IPS-20b (cell line): Measurements from ENCODE around the gene RNF175.

Source experiments
- H3K27ac ChIP-seq: one replicate; pipeline ENCODE4 v1.5.1; 2013; ENCODE audit warnings: low read length
- H3K27me3 ChIP-seq: 2 replicates; pipeline ENCODE4 v1.6.1; 2013; ENCODE audit warnings: mild to moderate bottlenecking, low read length, inconsistent platforms; ENCODE audit not compliant: insufficient read depth
- H3K36me3 ChIP-seq: 2 replicates; pipeline ENCODE4 v1.6.1; 2013; ENCODE audit warnings: low read depth, mild to moderate bottlenecking, inconsistent platforms, low read length, moderate library complexity; ENCODE audit not compliant: insufficient read depth
- H3K4me1 ChIP-seq: 2 replicates; pipeline ENCODE4 v1.6.1; 2013; ENCODE audit warnings: mild to moderate bottlenecking, control low read depth, inconsistent platforms, low read length, moderate library complexity; ENCODE audit not compliant: insufficient read depth
- H3K4me3 ChIP-seq: 2 replicates; pipeline ENCODE4 v1.5.1; 2013; ENCODE audit warnings: mild to moderate bottlenecking, low read length, inconsistent platforms
- H3K9ac ChIP-seq: 2 replicates; pipeline ENCODE4 v1.6.1; 2013; ENCODE audit warnings: low read depth, mild to moderate bottlenecking, inconsistent platforms, low read length, moderate library complexity
- H3K9me3 ChIP-seq: 2 replicates; pipeline ENCODE4 v1.6.1; 2013; ENCODE audit warnings: mild to moderate bottlenecking, low read depth, low read length, inconsistent platforms; ENCODE audit not compliant: insufficient read depth

RNF175 gene

DNA sequence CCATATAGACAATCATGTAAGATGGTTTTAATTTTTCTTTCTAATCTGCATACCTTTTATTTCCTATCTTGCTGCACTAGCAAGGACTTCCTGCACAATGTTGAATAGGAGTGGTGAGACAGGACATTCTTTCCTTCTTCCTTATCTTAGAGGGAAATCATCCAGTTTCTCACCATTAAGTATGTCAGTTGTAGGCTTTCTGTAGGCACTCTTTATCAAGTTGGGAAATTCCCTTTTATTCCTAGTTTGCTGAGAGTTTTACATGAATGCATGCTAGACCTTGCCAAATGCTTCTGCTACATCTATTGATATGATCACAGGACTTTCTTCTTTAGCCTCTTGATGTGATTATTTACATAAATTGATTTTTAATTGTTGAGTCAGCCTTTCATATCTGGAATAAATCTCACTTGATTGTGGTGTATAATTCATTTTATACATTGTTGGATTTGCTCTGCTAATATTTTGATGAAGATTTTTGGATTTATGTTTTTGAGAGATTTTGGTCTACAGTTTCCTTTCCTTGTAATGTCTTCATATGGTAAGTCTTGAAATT lies 23.8 kb downstream of the RNF175 start:
- peaks cover 5% of the 10 kb centered on the region; the same call in 1 of the 2 replicates for H3K9me3 ChIP-seq
- H3K27me3 ChIP-seq, result no peaks in the 10 kb centered on the region
- no peak overlapping the region for H3K27ac ChIP-seq
- no peak overlapping the region for H3K9ac ChIP-seq
- H3K4me3 ChIP-seq, result no peak overlapping the region
- no peaks in the 10 kb centered on the region for H3K36me3 ChIP-seq
- H3K4me1 ChIP-seq, result no peaks in the 10 kb centered on the region

DNA sequence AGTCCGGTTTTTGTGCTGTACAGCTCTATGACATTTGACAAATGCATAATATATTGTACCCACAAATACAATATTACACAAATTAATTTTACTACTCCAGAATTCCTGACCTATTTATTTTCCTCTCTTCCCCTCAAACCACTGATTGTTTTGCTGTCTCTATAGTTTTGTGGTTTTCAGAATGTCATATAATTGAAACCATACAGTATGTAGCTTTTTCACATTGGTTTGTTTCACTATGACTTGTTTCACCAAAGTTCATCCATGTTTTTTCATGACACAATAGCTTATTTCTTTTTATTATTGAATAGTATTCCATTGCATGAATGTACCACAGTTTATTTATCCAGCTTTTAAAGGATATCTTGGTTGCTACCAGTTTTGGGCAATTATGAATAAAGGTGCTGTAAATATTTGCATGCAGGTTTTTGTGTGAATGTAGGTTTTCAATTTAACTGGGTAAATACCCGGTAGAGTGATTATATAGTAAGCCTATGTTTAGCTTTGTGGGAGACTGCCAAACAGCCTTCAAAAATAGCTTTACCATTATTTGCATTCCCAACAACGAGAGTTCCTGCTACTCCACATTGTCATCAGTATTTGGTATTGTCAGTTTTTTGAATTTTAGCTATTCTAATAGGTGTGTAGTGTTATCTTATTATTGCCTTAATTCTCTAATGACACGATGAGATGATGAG lies 25.9 kb downstream of the RNF175 start:
- Histone ChIP-seq H3K4me1 (no peaks in the 10 kb centered on the region), H3K9ac (no peak overlapping the region)

DNA sequence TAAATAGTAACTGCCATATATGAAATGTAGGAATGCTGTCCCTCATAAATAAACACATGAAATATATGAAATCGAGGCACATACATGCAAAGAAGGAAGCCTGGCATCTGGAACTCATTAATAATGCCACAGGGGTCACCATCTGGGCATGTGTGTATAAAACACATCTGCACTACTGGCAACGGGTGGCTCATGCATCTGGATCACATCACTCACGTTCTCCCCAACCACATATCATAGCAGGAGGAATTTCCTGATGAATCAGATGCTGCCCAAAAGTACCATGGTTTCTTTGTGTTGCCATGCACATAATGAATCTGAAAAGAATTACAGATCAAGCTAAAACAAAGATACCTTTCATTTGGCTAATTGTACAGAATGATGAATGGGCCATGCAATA lies 28.6 kb downstream of the RNF175 start:
- Histone ChIP-seq H3K4me3 (no peak overlapping the region), H3K36me3 (no peaks in the 10 kb centered on the region), H3K4me1 (no peaks in the 10 kb centered on the region), H3K27ac (no peak overlapping the region), H3K9ac (no peak overlapping the region), H3K9me3 (no peaks in the 10 kb centered on the region), H3K27me3 (no peaks in the 10 kb centered on the region)

More for the DNA sequence above, 25.9 kb downstream of the RNF175 start:
- H3K4me3 ChIP-seq, result no peak overlapping the region
- no peaks in the 10 kb centered on the region for H3K9me3 ChIP-seq
- no peak overlapping the region for H3K27ac ChIP-seq
- no peaks in the 10 kb centered on the region for H3K36me3 ChIP-seq
- no peaks in the 10 kb centered on the region for H3K27me3 ChIP-seq

DNA sequence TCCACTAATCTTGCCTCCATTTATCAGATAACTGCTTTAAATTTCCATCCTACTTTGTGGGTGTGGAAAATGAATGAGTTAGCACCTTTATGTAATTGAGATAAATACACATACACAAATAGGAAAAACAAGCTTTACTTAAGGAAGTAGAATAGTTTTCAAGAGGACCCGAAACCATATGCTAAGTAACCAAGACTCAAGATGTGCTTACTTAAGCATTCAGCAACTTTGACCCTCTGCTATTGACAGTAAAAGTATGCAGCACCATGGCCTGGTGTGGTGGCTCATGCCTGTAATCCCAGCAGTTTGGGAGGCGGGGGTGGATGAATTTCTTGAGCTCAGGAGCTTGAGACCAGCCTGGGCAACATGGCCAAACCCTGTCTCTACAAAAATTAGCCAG lies 29.9 kb downstream of the RNF175 start:
- Histone ChIP-seq H3K9me3 (no peaks in the 10 kb centered on the region), H3K9ac (no peak overlapping the region), H3K4me3 (no peak overlapping the region), H3K27me3 (no peaks in the 10 kb centered on the region), H3K27ac (no peak overlapping the region), H3K36me3 (no peaks in the 10 kb centered on the region), H3K4me1 (no peaks in the 10 kb centered on the region)

DNA sequence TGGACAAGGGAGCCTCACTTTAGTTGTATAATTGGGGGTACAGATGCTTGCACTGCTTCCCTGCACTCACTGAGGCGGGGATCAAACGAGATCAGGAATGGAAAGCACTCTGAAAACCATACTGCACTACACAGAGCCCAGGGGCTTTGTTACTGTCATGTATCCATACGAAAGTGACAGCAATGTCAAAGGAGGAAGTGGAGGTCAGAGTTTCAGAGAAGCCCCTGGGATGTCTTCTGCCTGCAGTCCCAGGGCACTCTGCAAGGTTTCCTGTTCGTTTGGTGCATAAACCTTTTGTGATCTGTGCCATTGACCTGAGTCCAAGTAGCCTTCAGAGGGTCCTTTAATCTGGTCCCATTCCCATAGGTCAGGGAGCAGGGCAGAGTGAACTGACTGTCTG lies 31.2 kb downstream of the RNF175 start:
- Histone ChIP-seq H3K27ac (no peak overlapping the region), H3K27me3 (no peaks in the 10 kb centered on the region), H3K4me1 (no peaks in the 10 kb centered on the region), H3K9ac (no peak overlapping the region), H3K4me3 (no peak overlapping the region), H3K36me3 (no peaks in the 10 kb centered on the region), H3K9me3 (no peaks in the 10 kb centered on the region)

DNA sequence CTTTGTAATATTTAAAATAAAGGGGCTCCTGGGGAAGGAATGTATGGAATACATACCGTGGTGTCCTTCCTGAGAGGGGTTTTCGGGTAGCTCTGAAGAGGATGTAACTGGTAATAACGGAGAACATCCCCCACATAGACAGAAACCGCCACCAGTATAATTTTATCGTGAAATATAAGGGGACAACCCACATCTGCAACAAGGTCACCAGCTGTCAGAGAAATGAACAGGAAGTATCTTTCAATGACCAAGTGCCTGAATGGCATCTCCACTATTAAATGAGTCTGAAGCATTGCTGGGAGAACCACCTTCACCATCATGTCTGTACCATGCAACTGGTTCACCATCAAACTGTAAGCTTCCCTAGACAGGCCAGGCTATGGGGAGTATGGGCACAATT lies 31.7 kb downstream of the RNF175 start:
- Histone ChIP-seq H3K9ac (no peak overlapping the region), H3K4me3 (no peak overlapping the region), H3K4me1 (no peaks in the 10 kb centered on the region), H3K27ac (no peak overlapping the region), H3K36me3 (no peaks in the 10 kb centered on the region), H3K27me3 (no peaks in the 10 kb centered on the region), H3K9me3 (no peaks in the 10 kb centered on the region)

DNA sequence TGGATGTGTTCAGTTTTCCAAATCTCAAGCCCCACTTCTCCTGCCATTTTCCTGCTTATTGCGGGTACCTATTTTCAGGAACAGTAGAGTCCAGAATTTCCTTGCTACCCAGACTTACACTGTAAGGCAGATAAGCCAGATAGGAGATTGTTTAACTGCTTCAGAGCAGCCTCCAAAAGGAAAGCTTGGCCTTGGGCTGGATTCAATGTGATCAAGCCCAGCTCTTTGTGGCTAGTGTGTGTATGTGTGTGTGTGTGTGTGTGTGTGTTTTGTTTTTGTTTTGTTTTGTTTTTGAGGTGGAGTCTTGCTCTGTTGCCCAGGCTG lies 34.0 kb downstream of the RNF175 start:
- Histone ChIP-seq H3K4me1 (no peaks in the 10 kb centered on the region), H3K27me3 (no peaks in the 10 kb centered on the region), H3K36me3 (no peaks in the 10 kb centered on the region), H3K4me3 (no peak overlapping the region), H3K27ac (no peak overlapping the region), H3K9ac (no peak overlapping the region), H3K9me3 (no peaks in the 10 kb centered on the region)

DNA sequence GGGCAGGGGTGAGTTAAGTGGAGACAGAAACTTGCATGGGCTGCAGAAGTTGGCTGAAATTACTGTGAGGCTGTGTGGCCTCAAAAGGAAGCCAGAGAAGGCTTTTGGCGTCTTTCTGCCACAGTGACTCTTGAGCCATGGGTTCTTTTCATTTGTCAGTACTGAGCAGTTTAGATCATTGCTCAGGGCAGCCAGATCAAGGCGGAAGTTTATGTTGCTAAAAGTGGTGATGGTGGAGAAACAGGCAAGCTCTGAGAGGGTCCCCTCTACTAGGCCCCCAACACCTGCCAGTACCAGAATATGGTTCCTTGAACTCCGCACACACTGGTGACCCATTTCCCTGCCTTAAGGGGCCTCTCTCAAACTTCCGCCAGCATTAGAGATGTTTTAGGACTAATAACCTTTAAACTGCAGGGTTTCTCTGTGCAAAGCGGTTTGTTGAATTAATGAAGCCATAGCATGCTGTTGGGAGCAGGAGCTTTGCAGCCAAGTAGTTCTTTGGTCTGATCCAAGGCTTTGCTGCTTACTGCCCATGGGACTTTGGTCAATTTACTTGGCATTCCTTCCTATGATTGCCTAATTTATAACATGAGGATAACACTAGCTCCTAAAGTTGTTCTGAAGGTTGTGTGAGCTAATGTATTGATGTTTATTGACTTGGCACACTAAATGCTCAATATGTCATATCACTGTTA lies 34.5 kb downstream of the RNF175 start:
- H3K36me3 ChIP-seq, result no peaks in the 10 kb centered on the region
- H3K27me3 ChIP-seq, result no peaks in the 10 kb centered on the region
- H3K9ac ChIP-seq, result no peak overlapping the region
- no peaks in the 10 kb centered on the region for H3K9me3 ChIP-seq
- no peaks in the 10 kb centered on the region for H3K4me1 ChIP-seq
- no peak overlapping the region for H3K27ac ChIP-seq
- no peak overlapping the region for H3K4me3 ChIP-seq

DNA sequence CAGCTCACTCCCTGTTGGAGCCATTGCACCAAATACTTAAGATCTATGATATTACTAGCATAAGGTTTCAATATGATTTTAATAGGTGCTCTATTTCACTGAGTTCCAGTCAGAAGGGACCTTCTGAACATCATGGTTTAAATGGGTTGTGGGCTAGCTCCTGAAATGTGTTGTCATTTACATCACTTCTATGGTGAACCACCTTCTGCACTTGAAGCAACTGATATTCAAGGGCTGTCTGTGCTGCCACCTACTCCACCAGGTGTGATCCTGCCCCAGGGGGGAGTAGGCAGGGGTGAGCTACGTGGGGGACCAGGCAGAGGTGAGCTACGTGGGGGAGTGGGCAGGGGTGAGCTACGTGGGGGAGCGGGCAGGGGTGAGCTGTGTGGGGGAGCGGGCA lies 35.2 kb downstream of the RNF175 start:
- Histone ChIP-seq H3K4me1 (no peaks in the 10 kb centered on the region), H3K27me3 (no peaks in the 10 kb centered on the region), H3K9ac (no peak overlapping the region), H3K4me3 (no peak overlapping the region), H3K9me3 (no peaks in the 10 kb centered on the region), H3K27ac (no peak overlapping the region), H3K36me3 (no peaks in the 10 kb centered on the region)

DNA sequence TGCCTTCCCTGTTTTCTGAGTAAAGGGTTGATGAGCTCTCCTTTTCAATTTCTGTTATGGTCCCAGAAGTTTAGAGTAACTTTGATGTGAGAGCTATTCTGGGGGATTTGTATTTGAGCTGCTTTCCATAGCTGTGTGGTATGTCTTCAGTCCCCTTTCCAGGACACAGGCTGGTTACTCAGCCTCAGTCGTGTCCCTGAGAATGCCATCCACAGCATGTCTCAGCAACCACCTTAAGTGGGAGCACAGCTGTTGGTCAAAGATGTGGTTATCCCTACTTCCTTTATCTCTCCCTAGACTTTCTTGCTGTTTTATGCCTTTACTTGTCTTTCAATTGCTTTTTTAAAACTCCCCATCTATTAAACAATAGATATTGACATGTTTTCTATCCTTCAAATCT lies 37.8 kb downstream of the RNF175 start:
- H3K9ac ChIP-seq, result no peak overlapping the region
- H3K4me3 ChIP-seq, result no peak overlapping the region
- no peak overlapping the region for H3K27ac ChIP-seq
- H3K36me3 ChIP-seq, result no peaks in the 10 kb centered on the region; the same call in 1 of the 2 replicates
- H3K9me3 ChIP-seq, result no peaks in the 10 kb centered on the region
- H3K4me1 ChIP-seq, result no peaks in the 10 kb centered on the region
- H3K27me3 ChIP-seq, result no peaks in the 10 kb centered on the region

DNA sequence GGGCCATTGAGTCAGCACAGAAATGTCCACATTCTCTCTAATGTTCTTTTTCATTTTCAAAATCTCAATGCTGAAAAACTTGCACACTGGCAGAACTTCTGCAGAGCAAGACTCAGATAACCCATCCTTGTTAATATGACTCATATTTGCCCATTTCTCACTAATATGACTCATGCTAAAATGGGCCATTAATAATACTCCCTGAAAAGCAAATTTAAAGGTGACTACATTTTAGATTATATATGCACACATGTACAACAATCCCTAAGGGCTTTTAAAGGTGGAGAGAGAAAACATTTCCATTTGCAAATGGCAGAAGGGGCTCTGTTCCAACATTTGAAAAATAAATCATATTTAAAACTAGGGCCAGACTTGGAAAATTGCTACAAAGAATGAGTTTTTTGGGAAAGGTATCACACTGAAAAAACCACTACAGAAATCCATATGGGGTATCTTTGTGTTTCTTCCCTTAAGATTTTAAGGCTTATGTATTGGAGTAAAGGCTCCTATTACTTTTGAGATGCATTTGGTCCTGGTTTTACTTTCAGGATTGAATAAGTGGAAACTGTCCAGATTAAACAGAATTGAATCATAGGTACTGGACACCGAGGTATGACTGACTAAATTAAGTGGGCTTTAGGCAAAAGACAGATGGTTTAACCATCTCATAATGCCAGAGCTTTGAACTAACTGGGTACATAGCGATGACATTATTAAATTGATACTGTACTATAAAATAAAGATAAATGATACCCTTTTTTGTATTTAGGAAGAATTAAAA lies 45.8 kb downstream of the RNF175 start:
- Histone ChIP-seq H3K36me3 (no peaks in the 10 kb centered on the region; the same call in 1 of the 2 replicates), H3K4me3 (no peak overlapping the region), H3K4me1 (no peaks in the 10 kb centered on the region), H3K9me3 (no peaks in the 10 kb centered on the region), H3K27me3 (no peaks in the 10 kb centered on the region), H3K27ac (no peak overlapping the region), H3K9ac (no peak overlapping the region)
